HUES64 (cell line): ENCODE data around the gene NME1.
A peak's percentile ranks its signal among the peaks of the same experiment; 100 is the strongest.
"Not testable (repeated sequence)": the region's sequence is repeated elsewhere in the genome, so short reads cannot be mapped to it uniquely, and the experiment has no call there.

ENCODE experiments used
- H3K27ac ChIP-seq: 2 replicates; pipeline ENCODE4 v1.7.0; 2013; ENCODE audit warnings: low read depth, low read length, inconsistent platforms
- H3K27me3 ChIP-seq: 2 replicates; pipeline ENCODE4 v1.6.1; 2013; ENCODE audit warnings: mild to moderate bottlenecking, low read length; ENCODE audit not compliant: insufficient read depth
- H3K36me3 ChIP-seq: 2 replicates; pipeline ENCODE4 v1.6.1; 2013; ENCODE audit warnings: mild to moderate bottlenecking, low read length; ENCODE audit not compliant: insufficient read depth
- H3K4me1 ChIP-seq: 2 replicates; pipeline ENCODE4 v1.6.1; 2013; ENCODE audit warnings: mild to moderate bottlenecking, low read length, moderate library complexity; ENCODE audit not compliant: insufficient read depth
- H3K4me3 ChIP-seq: 2 replicates; pipeline ENCODE4 v1.5.1; 2013; ENCODE audit warnings: mild to moderate bottlenecking, low read length, moderate library complexity
- H3K9ac ChIP-seq: 2 replicates; pipeline ENCODE4 v1.6.1; 2013; ENCODE audit warnings: mild to moderate bottlenecking, low read depth, low read length
- H3K9me3 ChIP-seq: 2 replicates; pipeline ENCODE4 v1.6.1; 2013; ENCODE audit warnings: low read depth, low read length; ENCODE audit not compliant: insufficient read depth
- whole genome bisulfite sequencing: fragments of 150-250, 120-280 bp; methylation state at CpG from one replicate; pipeline ENCODE4 v1.1.7; 2013; ENCODE audit warnings: missing lambda C conversion rate; 5-methylcytosine and 5-hydroxymethylcytosine counted together

Gene NME1

GRCh38 chr17:51121620-51122472, 31.5 kb upstream of the NME1 start:
- no peaks in the 10 kb centered on the region for H3K9me3 ChIP-seq
- peak overlapping the region; percentile 78 for H3K9ac ChIP-seq
- WGBS = 9% methylated on average over 15 of the region's 23 CpGs
- H3K4me1 ChIP-seq = peaks cover 8% of the 10 kb centered on the region; the same call in 1 of the 2 replicates
- H3K27ac ChIP-seq = peak overlapping the region; percentile 86; the same call in 1 of the 2 replicates
- no peaks in the 10 kb centered on the region for H3K27me3 ChIP-seq
- H3K4me3 ChIP-seq = peak overlapping the region; percentile 70
- H3K36me3 ChIP-seq = no peaks in the 10 kb centered on the region

GRCh38 chr17:51122473-51123115, 30.8 kb upstream of the NME1 start:
- H3K36me3 ChIP-seq, H3K4me1 ChIP-seq, H3K9ac ChIP-seq, H3K27me3 ChIP-seq, H3K9me3 ChIP-seq: not testable (repeated sequence)
- 92% methylated on average over 6 of the region's 10 CpGs for WGBS
- H3K4me3 ChIP-seq = peak overlapping the region; percentile 70
- H3K27ac ChIP-seq = peak overlapping the region; percentile 86; the same call in 1 of the 2 replicates

GRCh38 chr17:51124640-51125503, 28.5 kb upstream of the NME1 start:
- H3K4me1 ChIP-seq = no peaks in the 10 kb centered on the region
- 95% methylated on average over 5 of the region's 5 CpGs for WGBS
- no peaks in the 10 kb centered on the region for H3K27me3 ChIP-seq
- no peaks in the 10 kb centered on the region for H3K9me3 ChIP-seq
- H3K27ac ChIP-seq = no peak overlapping the region
- H3K4me3 ChIP-seq = no peak overlapping the region
- no peaks in the 10 kb centered on the region for H3K36me3 ChIP-seq
- no peak overlapping the region for H3K9ac ChIP-seq

- no peak overlapping the region for H3K9ac ChIP-seq
- H3K27ac ChIP-seq = no peak overlapping the region
- no peaks in the 10 kb centered on the region for H3K9me3 ChIP-seq
- H3K4me3 ChIP-seq = no peak overlapping the region
- H3K27me3 ChIP-seq = no peaks in the 10 kb centered on the region
- H3K36me3 ChIP-seq = no peaks in the 10 kb centered on the region
- no peaks in the 10 kb centered on the region for H3K4me1 ChIP-seq
- 90% methylated on average over 3 of the region's 3 CpGs for whole genome bisulfite sequencing
Measured at GRCh38 chr17:51128076-51128475, 25.3 kb upstream of the NME1 start.

- Histone ChIP-seq H3K4me3 (no peak overlapping the region), H3K36me3 (no peaks in the 10 kb centered on the region), H3K4me1 (no peaks in the 10 kb centered on the region), H3K9me3 (no peaks in the 10 kb centered on the region), H3K27ac (no peak overlapping the region), H3K9ac (no peak overlapping the region), H3K27me3 (no peaks in the 10 kb centered on the region)
Measured at GRCh38 chr17:51132964-51133319, 20.4 kb upstream of the NME1 start.

- no peaks in the 10 kb centered on the region for H3K4me1 ChIP-seq
- H3K9me3 ChIP-seq = no peaks in the 10 kb centered on the region
- H3K9ac ChIP-seq = no peak overlapping the region
- H3K4me3 ChIP-seq = no peak overlapping the region
- no peaks in the 10 kb centered on the region for H3K36me3 ChIP-seq
- no peaks in the 10 kb centered on the region for H3K27me3 ChIP-seq
- H3K27ac ChIP-seq = no peak overlapping the region
- 91% methylated on average over 2 of the region's 2 CpGs for WGBS
Measured at GRCh38 chr17:51133365-51133764, 20.0 kb upstream of the NME1 start.

GRCh38 chr17:51135956-51136355, 17.4 kb upstream of the NME1 start:
- H3K9ac ChIP-seq = no peak overlapping the region
- H3K4me1 ChIP-seq = no peaks in the 10 kb centered on the region
- no peaks in the 10 kb centered on the region for H3K27me3 ChIP-seq
- no peaks in the 10 kb centered on the region for H3K36me3 ChIP-seq
- 93% methylated on average over 3 of the region's 3 CpGs for WGBS
- no peak overlapping the region for H3K4me3 ChIP-seq
- H3K9me3 ChIP-seq = no peaks in the 10 kb centered on the region
- H3K27ac ChIP-seq = no peak overlapping the region

GRCh38 chr17:51142597-51142996, 10.8 kb upstream of the NME1 start:
- H3K4me1 ChIP-seq = 0 out of 2 replicates have a peak, but pooled peaks cover 2% of the 10 kb centered on the region
- H3K9me3 ChIP-seq = no peaks in the 10 kb centered on the region
- H3K27ac ChIP-seq = no peak overlapping the region
- H3K36me3 ChIP-seq = no peaks in the 10 kb centered on the region
- no peak overlapping the region for H3K9ac ChIP-seq
- no peaks in the 10 kb centered on the region for H3K27me3 ChIP-seq
- no peak overlapping the region for H3K4me3 ChIP-seq
- 97% methylated on average over 2 of the region's 2 CpGs for WGBS

- 79% methylated on average over 6 of the region's 6 CpGs for WGBS
- Histone ChIP-seq H3K4me3 (no peak overlapping the region), H3K4me1 (0 out of 2 replicates have a peak, but pooled peaks cover 2% of the 10 kb centered on the region)
Measured at GRCh38 chr17:51144266-51145022, 8.9 kb upstream of the NME1 start.

GRCh38 chr17:51147650-51148049, 5.7 kb upstream of the NME1 start:
- 90% methylated on average over 3 of the region's 4 CpGs for WGBS
- H3K36me3 ChIP-seq = no peaks in the 10 kb centered on the region
- no peak overlapping the region for H3K9ac ChIP-seq
- H3K27me3 ChIP-seq = no peaks in the 10 kb centered on the region
- no peaks in the 10 kb centered on the region for H3K9me3 ChIP-seq
- no peak overlapping the region for H3K27ac ChIP-seq
- H3K4me3 ChIP-seq = no peak overlapping the region
- H3K4me1 ChIP-seq = peaks cover 6% of the 10 kb centered on the region; the same call in 1 of the 2 replicates

More at GRCh38 chr17:51144266-51145022, 8.9 kb upstream of the NME1 start:
- no peaks in the 10 kb centered on the region for H3K27me3 ChIP-seq
- no peak overlapping the region for H3K27ac ChIP-seq
- no peaks in the 10 kb centered on the region for H3K9me3 ChIP-seq
- no peak overlapping the region for H3K9ac ChIP-seq
- H3K36me3 ChIP-seq = no peaks in the 10 kb centered on the region
